Nephron progenitor cell (in vitro differentiated cells): ENCODE measurements around the gene OR9Q2.

Experiments used
- DNase-seq: peaks from one replicate; pipeline ENCODE4 v3.0.0; 2021
- H3K27ac Mint-ChIP-seq: 2 replicates; pipeline ENCODE4 v1.8.0; 2021; ENCODE audit warnings: mild to moderate bottlenecking, moderate library complexity, mixed read lengths
- H3K27me3 Mint-ChIP-seq: 2 replicates; pipeline ENCODE4 v1.8.0; 2021; ENCODE audit warnings: mild to moderate bottlenecking, low read depth, mixed read lengths; ENCODE audit not compliant: poor library complexity
- H3K36me3 Mint-ChIP-seq: 2 replicates; pipeline ENCODE4 v1.8.0; 2021; ENCODE audit warnings: low read depth, mixed read lengths
- H3K4me1 Mint-ChIP-seq: 2 replicates; pipeline ENCODE4 v1.8.0; 2021; ENCODE audit warnings: mixed read lengths
- H3K4me3 Mint-ChIP-seq: 2 replicates; pipeline ENCODE4 v1.8.0; 2021; ENCODE audit warnings: mild to moderate bottlenecking, moderate library complexity, mixed read lengths
- H3K9me3 Mint-ChIP-seq: 2 replicates; pipeline ENCODE4 v1.8.0; 2021; ENCODE audit warnings: mild to moderate bottlenecking, moderate library complexity, mixed read lengths
- CTCF ChIP-seq: fragments of 200-600 bp; sonication (generic); IDR thresholded peaks from 2 replicates; pipeline ENCODE4 v1.5.0; 2021; ENCODE audit warnings: antibody characterized with exemption

Gene OR9Q2

GRCh38 chr11:58227956-58228615 lies 39.2 kb downstream of the OR9Q2 start:
- Mint-ChIP-seq H3K27ac (no peak overlapping the region), H3K4me3 (no peak overlapping the region), H3K4me1 (no peaks in the 10 kb centered on the region), H3K36me3 (no peaks in the 10 kb centered on the region), H3K27me3 (no peaks in the 10 kb centered on the region), H3K9me3 (peaks cover 12% of the 10 kb centered on the region)
- no peak for DNase-seq
- TF ChIP-seq CTCF, result no peak
